NB4 (cell line): Measurements from ENCODE around the gene GRID2.

Experiments used
- DNase-seq: peaks from one replicate; pipeline ENCODE4 v3.0.0; 2010; ENCODE audit warnings: low read depth
- H3K4me3 ChIP-seq: one replicate; pipeline ENCODE4 v1.5.1; 2011; ENCODE audit warnings: mild to moderate bottlenecking, low read depth, low read length, moderate library complexity
- MYC ChIP-seq: IDR thresholded peaks from 2 replicates; pipeline ENCODE4 v1.6.1; 2011; ENCODE audit warnings: low read depth, low read length
- POLR2A ChIP-seq: IDR thresholded peaks from 2 replicates; pipeline ENCODE4 v1.6.1; 2011; ENCODE audit warnings: mild to moderate bottlenecking; ENCODE audit not compliant: insufficient read length; ENCODE audit errors: extremely low read depth
- TF ChIP-seq, protein P1 (sequence below): IDR thresholded peaks from one replicate; pipeline ENCODE4 v1.5.1; 2012; ENCODE audit warnings: low read depth, low read length
- TF ChIP-seq, protein P2 (sequence below): IDR thresholded peaks from 2 replicates; pipeline ENCODE4 v1.6.1; 2011; ENCODE audit warnings: low read depth, low read length

Gene GRID2

GRCh38 chr4:92307181-92307580 lies 3.4 kb downstream of the GRID2 start:
- no peak overlapping the region for H3K4me3 ChIP-seq
- DNase-seq: no peak
- TF ChIP-seq, protein P1, sequence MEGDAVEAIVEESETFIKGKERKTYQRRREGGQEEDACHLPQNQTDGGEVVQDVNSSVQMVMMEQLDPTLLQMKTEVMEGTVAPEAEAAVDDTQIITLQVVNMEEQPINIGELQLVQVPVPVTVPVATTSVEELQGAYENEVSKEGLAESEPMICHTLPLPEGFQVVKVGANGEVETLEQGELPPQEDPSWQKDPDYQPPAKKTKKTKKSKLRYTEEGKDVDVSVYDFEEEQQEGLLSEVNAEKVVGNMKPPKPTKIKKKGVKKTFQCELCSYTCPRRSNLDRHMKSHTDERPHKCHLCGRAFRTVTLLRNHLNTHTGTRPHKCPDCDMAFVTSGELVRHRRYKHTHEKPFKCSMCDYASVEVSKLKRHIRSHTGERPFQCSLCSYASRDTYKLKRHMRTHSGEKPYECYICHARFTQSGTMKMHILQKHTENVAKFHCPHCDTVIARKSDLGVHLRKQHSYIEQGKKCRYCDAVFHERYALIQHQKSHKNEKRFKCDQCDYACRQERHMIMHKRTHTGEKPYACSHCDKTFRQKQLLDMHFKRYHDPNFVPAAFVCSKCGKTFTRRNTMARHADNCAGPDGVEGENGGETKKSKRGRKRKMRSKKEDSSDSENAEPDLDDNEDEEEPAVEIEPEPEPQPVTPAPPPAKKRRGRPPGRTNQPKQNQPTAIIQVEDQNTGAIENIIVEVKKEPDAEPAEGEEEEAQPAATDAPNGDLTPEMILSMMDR: no peak

DNA sequence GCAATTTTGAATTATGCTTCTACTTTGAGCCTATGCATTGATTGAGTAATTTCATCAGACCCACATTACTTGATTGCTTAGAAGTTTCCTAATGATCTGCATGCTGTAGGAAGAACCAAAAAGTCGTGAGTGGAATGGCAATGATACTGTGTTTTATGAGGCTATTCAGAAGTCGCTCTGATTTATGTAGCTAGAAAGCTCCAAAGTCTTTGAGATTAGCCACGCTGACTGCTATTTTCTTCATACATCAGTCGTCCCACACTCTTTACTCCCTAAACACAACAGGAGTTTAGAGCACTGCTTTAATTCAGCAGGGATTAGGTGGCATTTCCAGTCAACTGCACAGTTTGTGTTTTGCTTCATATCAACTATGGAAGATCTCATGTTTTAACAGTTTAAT lies 4.1 kb downstream of the GRID2 start:
- TF ChIP-seq MYC: no peak
- TF ChIP-seq, protein P1: no peak
- TF ChIP-seq, protein P2, sequence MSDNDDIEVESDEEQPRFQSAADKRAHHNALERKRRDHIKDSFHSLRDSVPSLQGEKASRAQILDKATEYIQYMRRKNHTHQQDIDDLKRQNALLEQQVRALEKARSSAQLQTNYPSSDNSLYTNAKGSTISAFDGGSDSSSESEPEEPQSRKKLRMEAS: no peak
- no peak for TF ChIP-seq POLR2A
- no peak overlapping the region for H3K4me3 ChIP-seq
- DNase-seq: no peak

GRCh38 chr4:92317047-92317446 lies 13.3 kb downstream of the GRID2 start:
- TF ChIP-seq, protein P1: no peak
- no peak for TF ChIP-seq MYC
- no peak for TF ChIP-seq POLR2A
- TF ChIP-seq, protein P2: no peak
- no peak for DNase-seq
- no peak overlapping the region for H3K4me3 ChIP-seq

GRCh38 chr4:92328095-92328494 lies 24.3 kb downstream of the GRID2 start:
- no peak for TF ChIP-seq POLR2A
- TF ChIP-seq, protein P2: no peak
- no peak for TF ChIP-seq MYC
- TF ChIP-seq, protein P1: no peak
- no peak for DNase-seq
- H3K4me3 ChIP-seq: no peak overlapping the region

- DNase-seq: no peak
- TF ChIP-seq, protein P1: no peak
- no peak for TF ChIP-seq MYC
- TF ChIP-seq, protein P2: no peak
- no peak for TF ChIP-seq POLR2A
- H3K4me3 ChIP-seq: no peak overlapping the region
Measured at GRCh38 chr4:92333016-92333415, 29.2 kb downstream of the GRID2 start.

DNA sequence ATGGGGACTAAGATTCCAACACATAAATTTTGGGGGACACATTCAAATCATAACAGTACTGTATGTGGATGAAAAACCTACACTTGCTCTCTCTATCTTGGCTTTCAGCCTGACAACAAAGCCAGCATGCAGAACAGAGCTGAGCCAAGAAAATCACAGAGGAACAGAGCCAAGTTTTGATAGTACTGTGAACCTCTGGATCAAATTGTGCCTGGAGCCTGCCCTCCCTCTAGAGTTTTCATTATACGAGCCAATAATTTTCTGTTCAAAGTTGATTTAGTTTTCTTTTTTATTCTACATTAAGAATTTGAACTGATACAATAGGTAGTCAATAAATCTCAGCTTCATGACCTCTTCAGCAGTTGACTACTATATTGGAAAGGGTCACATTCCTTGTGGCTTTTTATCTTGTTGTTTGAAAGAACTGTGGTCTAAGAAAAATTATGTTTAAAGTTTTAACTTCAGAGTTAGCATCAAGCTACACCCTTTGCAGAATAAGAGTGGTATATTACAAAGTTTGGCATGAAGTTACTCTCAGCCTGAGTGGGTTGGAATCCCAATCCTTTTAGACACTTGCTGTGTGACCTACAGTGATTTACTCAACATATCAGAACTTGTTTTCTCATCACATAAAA lies 31.1 kb downstream of the GRID2 start:
- DNase-seq: no peak
- TF ChIP-seq POLR2A: no peak
- no peak for TF ChIP-seq MYC
- TF ChIP-seq, protein P1: no peak
- TF ChIP-seq, protein P2: no peak
- H3K4me3 ChIP-seq: no peak overlapping the region
